ENCODE results near the gene TTLL12.

DNA sequence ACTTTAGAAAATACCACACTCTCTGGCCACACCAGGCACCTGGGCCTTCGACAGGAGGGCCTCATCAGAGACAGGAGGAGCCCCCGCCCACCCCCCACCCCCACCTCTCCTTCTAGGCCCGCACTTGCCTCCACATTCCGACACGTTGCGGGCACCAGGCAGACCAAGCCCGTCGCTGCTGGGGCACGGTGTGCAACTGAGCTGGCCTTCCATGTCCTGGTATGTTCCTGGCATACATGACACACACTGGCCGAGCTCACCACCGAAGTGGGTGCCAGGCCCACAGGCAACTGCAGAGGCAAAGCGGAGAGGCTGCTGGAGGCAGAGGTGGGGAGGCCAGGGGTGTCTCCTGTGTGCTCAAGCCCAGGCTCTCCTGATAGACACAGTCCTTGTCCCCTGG lies 27.0 kb upstream of the TTLL12 start:
- TF ChIP-seq, protein P1, sequence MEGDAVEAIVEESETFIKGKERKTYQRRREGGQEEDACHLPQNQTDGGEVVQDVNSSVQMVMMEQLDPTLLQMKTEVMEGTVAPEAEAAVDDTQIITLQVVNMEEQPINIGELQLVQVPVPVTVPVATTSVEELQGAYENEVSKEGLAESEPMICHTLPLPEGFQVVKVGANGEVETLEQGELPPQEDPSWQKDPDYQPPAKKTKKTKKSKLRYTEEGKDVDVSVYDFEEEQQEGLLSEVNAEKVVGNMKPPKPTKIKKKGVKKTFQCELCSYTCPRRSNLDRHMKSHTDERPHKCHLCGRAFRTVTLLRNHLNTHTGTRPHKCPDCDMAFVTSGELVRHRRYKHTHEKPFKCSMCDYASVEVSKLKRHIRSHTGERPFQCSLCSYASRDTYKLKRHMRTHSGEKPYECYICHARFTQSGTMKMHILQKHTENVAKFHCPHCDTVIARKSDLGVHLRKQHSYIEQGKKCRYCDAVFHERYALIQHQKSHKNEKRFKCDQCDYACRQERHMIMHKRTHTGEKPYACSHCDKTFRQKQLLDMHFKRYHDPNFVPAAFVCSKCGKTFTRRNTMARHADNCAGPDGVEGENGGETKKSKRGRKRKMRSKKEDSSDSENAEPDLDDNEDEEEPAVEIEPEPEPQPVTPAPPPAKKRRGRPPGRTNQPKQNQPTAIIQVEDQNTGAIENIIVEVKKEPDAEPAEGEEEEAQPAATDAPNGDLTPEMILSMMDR (conservative IDR thresholded peaks at IDR 0.05; ENCODE audit: low read depth in 2 of 2): no peak
- TF ChIP-seq CREB1 (CRISPR knock-in tag; IDR thresholded peaks at IDR 0.05; ENCODE audit: low read depth) (no peak), EZH2 (IDR thresholded peaks at IDR 0.05; ENCODE audit: low read depth, unreplicated experiment) (no peak), ETS1 (IDR thresholded peaks at IDR 0.05) (no peak), POLR2AphosphoS5 (IDR thresholded peaks at IDR 0.05; ENCODE audit: low read depth) (no peak), EZH2phosphoT487 (IDR thresholded peaks at IDR 0.05; ENCODE audit: unreplicated experiment) (no peak), ZNF331 (CRISPR knock-in tag; IDR thresholded peaks at IDR 0.05; ENCODE audit: low read depth) (no peak), STAT1 (IDR thresholded peaks at IDR 0.05; ENCODE audit: unreplicated experiment) (no peak), JUNB (IDR thresholded peaks at IDR 0.05; ENCODE audit: unreplicated experiment) (no peak)
- TF ChIP-seq, protein P2, sequence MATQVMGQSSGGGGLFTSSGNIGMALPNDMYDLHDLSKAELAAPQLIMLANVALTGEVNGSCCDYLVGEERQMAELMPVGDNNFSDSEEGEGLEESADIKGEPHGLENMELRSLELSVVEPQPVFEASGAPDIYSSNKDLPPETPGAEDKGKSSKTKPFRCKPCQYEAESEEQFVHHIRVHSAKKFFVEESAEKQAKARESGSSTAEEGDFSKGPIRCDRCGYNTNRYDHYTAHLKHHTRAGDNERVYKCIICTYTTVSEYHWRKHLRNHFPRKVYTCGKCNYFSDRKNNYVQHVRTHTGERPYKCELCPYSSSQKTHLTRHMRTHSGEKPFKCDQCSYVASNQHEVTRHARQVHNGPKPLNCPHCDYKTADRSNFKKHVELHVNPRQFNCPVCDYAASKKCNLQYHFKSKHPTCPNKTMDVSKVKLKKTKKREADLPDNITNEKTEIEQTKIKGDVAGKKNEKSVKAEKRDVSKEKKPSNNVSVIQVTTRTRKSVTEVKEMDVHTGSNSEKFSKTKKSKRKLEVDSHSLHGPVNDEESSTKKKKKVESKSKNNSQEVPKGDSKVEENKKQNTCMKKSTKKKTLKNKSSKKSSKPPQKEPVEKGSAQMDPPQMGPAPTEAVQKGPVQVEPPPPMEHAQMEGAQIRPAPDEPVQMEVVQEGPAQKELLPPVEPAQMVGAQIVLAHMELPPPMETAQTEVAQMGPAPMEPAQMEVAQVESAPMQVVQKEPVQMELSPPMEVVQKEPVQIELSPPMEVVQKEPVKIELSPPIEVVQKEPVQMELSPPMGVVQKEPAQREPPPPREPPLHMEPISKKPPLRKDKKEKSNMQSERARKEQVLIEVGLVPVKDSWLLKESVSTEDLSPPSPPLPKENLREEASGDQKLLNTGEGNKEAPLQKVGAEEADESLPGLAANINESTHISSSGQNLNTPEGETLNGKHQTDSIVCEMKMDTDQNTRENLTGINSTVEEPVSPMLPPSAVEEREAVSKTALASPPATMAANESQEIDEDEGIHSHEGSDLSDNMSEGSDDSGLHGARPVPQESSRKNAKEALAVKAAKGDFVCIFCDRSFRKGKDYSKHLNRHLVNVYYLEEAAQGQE (IDR thresholded peaks at IDR 0.05; ENCODE audit: unreplicated experiment): no peak
- TF ChIP-seq, protein P3, sequence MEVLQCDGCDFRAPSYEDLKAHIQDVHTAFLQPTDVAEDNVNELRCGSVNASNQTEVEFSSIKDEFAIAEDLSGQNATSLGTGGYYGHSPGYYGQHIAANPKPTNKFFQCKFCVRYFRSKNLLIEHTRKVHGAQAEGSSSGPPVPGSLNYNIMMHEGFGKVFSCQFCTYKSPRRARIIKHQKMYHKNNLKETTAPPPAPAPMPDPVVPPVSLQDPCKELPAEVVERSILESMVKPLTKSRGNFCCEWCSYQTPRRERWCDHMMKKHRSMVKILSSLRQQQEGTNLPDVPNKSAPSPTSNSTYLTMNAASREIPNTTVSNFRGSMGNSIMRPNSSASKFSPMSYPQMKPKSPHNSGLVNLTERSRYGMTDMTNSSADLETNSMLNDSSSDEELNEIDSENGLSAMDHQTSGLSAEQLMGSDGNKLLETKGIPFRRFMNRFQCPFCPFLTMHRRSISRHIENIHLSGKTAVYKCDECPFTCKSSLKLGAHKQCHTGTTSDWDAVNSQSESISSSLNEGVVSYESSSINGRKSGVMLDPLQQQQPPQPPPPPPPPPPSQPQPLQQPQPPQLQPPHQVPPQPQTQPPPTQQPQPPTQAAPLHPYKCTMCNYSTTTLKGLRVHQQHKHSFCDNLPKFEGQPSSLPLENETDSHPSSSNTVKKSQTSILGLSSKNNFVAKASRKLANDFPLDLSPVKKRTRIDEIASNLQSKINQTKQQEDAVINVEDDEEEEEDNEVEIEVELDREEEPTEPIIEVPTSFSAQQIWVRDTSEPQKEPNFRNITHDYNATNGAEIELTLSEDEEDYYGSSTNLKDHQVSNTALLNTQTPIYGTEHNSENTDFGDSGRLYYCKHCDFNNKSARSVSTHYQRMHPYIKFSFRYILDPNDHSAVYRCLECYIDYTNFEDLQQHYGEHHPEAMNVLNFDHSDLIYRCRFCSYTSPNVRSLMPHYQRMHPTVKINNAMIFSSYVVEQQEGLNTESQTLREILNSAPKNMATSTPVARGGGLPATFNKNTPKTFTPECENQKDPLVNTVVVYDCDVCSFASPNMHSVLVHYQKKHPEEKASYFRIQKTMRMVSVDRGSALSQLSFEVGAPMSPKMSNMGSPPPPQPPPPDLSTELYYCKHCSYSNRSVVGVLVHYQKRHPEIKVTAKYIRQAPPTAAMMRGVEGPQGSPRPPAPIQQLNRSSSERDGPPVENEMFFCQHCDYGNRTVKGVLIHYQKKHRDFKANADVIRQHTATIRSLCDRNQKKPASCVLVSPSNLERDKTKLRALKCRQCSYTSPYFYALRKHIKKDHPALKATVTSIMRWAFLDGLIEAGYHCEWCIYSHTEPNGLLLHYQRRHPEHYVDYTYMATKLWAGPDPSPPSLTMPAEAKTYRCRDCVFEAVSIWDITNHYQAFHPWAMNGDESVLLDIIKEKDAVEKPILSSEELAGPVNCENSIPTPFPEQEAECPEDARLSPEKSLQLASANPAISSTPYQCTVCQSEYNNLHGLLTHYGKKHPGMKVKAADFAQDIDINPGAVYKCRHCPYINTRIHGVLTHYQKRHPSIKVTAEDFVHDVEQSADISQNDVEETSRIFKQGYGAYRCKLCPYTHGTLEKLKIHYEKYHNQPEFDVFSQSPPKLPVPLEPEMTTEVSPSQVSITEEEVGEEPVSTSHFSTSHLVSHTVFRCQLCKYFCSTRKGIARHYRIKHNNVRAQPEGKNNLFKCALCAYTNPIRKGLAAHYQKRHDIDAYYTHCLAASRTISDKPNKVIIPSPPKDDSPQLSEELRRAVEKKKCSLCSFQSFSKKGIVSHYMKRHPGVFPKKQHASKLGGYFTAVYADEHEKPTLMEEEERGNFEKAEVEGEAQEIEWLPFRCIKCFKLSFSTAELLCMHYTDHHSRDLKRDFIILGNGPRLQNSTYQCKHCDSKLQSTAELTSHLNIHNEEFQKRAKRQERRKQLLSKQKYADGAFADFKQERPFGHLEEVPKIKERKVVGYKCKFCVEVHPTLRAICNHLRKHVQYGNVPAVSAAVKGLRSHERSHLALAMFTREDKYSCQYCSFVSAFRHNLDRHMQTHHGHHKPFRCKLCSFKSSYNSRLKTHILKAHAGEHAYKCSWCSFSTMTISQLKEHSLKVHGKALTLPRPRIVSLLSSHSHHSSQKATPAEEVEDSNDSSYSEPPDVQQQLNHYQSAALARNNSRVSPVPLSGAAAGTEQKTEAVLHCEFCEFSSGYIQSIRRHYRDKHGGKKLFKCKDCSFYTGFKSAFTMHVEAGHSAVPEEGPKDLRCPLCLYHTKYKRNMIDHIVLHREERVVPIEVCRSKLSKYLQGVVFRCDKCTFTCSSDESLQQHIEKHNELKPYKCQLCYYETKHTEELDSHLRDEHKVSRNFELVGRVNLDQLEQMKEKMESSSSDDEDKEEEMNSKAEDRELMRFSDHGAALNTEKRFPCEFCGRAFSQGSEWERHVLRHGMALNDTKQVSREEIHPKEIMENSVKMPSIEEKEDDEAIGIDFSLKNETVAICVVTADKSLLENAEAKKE (CRISPR knock-in tag; IDR thresholded peaks at IDR 0.05): no peak

Data from GM23338 (cell line).